GM19455 (cell line): ENCODE results near the gene CREB3.

Experiments
- ATAC-seq: cut with Tn5 transposase; IDR thresholded peaks from one replicate; pipeline ENCODE4 v1.9.1; 2021; ENCODE audit not compliant: unreplicated experiment

The CREB3 gene

DNA sequence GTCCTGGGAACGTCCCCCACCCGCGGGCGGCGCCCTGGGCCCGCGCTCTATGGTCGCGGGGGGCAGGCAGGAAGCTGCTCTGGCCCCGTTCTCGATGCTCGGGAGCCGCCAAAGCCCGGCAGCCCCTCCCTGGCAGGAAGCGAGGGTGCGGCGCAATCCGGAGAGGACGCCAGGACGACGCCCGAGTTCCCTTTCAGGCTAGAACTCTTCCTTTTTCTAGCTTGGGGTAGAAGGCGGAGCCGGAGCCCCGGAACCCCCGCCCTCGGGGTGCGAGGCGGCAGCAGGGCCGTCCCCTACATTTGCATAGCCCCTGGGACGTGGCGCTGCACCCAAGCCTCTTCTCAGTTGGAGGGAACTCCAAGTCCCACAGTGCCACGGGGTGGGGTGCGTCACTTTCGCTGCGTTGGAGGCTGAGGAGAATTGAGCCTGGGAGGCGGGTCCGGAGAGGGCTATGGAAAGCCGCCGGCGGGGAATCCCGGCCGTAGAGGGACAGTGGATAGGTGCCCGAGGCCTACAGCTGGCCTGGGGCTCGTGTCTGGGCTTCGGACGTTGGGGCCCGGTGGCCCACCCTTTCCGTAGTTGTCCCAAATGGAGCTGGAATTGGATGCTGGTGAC, at the start of gene CREB3, which contains the start of gene TLN1:
Gene CREB3, plus strand, starts transcription at position 482 of the 615 bp plus-strand sequence. Its CDS starts 107 bp downstream, at position 589.
Gene TLN1, minus strand, starts transcription at position 11 of the 615 bp plus-strand sequence. CDS start 6,501 bp downstream, outside the sequence.
- ATAC-seq: peak; percentile 83

DNA sequence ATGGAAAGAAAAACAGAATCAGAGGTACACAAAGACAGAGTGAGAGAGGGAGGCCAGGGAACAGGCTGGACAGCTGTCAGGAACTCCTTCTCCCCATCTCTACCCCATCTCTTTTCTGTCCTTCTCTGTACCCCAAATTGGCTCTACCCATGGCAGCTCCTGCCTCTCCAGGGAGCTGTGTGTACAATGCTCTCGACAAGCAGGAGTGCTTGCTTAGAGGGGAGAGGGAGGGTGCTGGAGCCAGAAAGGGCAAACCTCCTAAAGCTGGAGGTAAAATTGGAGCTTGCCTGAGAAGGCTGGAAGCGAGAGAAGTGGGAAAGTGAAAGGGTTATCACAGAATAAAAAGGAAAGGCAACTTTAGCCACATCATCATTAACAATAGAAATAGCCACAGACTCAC, 49.1 kb upstream of the CREB3 start:
- no peak for ATAC-seq

GRCh38 chr9:35684921-35685320, 47.5 kb upstream of the CREB3 start:
- ATAC-seq: no peak

- ATAC-seq: no peak
These were observed 47.0 kb upstream of the CREB3 start for GRCh38 chr9:35685506-35685905.

DNA sequence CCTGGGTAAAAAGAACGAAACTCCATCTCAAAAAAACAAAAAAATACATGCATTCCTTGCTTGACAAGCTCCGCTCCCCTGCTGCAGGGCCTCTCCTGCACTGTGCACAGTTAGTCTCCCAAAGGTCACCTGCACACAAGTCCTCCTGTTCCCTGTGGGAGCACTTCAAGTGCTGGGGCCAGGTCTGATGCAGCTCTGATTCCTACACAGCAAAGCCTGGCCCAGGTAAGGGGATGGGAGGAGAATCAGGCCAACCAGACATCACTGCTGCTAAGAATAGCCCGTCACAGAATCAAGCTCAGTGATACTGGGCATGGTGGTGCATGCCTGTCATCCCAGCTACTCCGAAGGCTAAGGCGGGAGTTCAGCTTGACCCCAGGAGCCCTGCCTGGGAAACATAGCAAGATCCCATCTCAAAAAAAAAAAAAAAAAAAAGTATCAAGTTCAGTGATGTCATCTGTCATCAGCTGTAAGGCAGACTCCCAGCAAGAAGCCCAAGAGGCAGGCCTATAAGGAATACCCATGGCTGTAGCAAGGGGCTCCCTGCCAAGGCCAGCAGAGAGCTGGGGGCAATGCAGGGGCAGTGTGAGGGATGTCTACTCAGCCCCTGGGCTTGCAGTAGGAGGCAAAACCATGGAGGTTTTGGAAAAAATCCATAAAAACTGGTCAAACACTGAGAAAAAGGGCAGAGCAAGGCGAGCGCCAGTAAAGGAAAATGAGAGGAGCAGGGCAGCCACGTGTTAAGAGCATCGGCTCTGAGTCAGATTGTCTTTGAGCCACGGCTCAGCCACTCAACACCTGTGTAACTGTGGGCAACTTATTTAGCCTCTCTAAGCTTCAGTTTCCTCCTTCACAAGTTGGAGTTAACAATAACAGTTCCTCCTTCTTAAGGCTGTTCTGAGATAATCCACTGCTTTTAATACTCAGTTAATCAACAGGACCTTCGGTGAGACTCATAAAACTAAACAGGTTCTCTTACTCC, 46.0 kb upstream of the CREB3 start:
- ATAC-seq: no peak

DNA sequence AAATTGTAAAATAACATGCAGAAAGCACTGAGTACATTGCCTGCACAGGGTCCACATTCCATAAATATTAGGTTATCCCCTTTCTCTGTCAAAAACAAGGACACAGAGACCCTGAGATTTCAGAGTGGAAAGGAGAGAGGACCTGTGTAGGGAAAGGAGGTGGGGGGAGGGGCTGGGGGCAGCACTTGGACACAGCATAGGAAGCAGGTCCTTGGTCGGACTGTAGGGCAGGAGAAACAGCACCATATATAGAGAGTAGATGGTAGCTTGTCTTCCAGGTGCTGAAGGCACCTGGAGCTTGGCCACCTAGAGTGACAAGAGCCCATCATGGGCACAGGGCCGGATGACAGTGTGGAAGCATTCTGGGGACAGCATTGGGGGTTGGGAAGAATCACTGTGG, 45.2 kb upstream of the CREB3 start:
- no peak for ATAC-seq

DNA sequence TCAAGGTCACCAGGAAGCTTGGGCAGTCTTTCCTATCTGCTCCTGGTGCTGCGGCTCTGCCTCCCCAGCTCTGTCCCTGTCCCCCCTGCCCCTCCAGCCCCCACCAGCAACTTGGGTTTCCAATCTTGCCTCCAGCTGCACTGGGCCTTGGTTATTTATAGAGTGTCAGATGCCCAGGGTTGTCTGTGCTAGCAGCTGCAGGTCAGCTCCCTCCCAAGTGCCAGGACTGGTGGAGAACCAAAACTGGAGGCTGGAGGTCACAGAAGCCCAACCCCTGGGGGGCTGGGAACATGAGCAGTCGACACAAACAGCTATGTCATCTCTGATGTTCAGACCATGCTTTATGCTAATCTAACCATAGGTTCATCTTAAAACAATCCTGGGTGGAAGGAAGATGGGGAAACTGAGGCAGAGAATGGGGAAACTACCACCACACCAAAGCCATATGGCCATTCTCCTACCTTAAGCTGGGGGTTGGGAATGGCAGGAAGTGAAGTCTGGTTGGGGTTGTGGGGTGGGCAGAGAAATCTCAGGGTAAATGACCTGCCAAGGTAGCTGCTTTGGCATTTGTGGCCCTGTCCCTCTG, 44.4 kb upstream of the CREB3 start:
- ATAC-seq: no peak

DNA sequence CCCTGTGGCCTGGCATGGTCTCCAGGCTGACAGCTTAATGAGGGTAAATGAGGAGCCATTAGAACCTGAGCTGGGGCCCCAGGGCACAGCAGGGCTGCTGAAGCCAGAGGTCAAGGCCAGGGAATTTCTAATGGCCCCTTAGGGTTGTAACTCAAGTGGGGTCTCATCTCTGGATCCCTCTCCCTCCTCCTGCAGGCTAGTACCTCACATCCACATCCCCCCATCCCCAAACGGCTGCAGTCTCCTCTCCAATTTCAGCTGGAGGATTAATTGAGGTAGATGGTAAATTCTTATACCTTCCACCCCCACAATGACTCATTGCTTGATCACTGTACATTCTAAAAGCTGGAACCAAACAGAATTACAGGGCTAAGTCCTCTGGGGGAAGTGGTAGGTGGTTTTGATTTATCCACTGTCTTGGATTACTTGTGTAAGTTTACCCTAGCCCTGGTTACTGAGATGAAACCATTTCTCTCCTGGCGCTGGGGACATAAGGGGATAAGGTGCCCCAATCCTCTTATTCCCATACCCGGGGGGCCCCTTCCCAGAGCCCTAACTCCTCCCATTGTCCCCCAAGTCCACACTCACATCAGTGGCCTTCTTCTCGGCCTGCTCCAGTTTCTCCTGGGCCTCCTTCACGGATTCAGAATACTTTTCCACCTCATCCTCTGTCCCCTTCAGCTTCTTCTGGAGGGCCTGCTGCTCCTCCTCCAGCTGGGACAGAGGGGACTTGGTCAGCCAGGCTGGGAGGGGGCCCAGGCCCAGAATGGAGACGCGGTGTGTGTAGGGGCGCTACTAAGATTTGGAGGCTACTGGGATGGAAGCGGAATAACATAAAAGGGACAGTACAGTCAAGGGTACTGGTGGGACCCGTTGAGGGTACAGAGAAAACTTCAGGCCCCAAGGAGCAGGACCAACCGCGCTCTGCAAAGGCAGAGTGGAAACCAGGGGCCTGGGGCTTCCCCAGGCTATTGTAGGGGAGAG, 43.6 kb upstream of the CREB3 start:
- ATAC-seq: no peak

DNA sequence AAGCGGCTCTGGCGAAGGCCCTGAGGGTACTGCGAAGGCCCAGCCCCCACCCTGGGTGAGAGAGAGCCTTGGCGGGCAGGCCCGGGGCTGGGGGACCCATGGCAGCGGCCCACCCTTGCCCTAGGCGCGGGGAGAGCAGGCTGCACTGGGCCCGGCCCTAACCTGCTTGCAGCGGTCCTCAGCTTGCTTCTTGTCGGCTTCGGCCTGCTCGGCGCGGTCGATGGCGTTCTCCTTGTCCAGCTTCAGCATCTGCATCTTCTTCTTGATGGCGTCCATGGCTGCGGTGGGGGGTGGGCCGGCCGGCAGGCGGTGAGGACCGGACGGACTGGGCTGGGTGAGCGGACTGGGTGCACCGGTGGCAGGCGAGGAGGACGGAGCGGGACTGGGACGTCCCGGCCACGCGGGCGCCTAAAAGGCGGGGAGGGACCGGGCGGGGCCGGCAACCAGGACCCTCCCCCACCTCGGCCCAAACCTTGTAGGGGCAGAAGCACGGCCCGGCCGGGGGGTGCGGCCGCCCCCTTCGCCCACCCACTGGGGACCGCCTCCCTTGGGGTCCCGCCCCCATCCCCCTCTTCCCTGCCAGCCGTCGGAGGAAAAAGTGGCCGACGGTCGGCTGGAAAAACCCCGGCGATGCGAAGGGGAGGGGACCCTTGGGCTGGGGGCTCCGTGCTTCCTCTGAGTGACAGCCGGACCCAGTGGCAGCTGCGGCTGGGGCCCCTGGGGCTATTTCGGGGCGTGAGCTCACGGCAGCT, 42.7 kb upstream of the CREB3 start, which contains the start of gene TPM2:
Gene TPM2, minus strand, starts transcription at position 384 of the 752 bp plus-strand sequence. Its CDS starts 108 bp downstream, at position 276.
- ATAC-seq: no peak

DNA sequence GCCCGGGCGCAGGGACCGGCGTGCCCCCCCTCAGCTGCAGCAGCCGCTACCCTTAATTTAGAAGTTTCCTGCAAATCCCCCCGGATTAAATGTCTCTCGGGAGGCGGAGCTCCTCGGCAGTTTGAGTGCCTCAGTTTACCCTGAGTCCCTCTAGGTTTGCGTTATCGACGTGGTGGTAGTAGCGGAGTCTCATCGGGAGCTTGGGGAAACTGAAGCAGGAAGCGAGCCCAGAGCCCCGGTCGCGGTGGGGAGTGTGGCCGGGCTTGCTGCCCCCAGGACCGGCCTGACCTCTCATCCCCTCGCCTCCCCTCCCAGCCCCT, 42.2 kb upstream of the CREB3 start:
- ATAC-seq: no peak

DNA sequence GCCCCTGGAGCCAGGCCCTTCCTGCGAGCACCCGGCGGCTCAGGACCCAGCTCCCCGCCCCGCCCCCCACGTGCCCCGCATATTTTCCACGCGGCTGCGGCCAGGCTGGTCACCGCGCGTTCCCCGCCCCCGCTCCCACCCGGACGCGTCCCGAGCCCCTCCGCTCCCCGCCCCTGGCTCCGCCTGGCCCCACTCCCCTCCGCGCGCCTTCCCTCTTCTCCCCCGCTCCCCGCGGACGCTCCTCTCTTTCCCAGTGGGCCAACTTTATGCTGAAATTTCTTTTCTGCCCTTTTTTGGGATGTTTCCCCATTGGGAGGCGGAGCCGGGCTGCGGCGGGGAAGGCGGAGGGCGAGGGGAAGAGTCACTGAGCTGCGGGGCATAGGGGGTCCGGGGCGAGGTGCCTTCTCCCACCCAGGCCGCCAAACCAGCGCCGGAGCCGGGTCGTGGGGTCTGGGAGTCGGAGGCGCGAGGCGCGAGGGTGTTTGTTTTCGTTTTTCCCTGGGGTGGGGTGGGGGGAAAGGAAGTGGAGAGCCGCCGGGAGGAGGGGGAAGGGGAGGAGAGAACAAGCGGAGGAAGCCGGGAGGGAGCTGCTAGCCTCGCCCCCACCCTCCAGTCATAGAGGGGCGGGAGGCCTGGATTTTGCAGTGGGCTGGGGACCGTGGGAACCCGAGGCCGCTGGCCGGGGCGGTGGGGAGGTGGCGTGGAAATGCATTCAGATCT, 41.7 kb upstream of the CREB3 start:
- no peak for ATAC-seq

GRCh38 chr9:35691334-35691650, 41.2 kb upstream of the CREB3 start:
- ATAC-seq: no peak

DNA sequence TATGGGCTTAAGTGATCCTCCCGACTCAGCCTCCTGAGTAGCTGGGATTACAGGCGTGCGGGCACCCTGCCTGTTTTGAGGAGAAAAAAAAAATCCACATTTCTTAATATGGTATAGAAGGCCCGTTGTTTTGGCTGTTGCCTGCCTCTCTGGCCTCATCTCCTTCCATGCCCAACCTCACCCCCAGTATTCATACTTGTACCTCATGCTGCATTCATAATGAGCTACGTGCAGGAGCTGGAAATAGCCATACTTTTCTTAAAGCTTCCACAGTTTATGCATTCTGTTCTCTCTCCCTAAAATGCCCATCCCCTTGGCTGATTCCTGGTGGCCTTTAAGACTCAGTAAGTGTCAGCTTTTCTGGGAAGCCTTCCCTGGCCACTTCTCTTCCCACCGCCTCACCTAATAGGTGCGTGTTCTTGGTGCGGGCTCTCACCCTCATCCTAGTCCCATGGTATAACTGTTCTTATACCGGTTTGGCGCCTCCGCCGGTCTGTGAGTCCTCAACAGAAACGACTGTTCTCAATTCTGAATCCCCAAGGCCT, 40.6 kb upstream of the CREB3 start:
- ATAC-seq: no peak

- no peak for ATAC-seq
These were observed 36.5 kb upstream of the CREB3 start for GRCh38 chr9:35695943-35696401.

- no peak for ATAC-seq
These were observed 35.8 kb upstream of the CREB3 start for GRCh38 chr9:35696520-35697215.

GRCh38 chr9:35697486-35697885, 35.0 kb upstream of the CREB3 start:
- ATAC-seq: no peak

GRCh38 chr9:35698231-35698630, 34.2 kb upstream of the CREB3 start:
- ATAC-seq: no peak

- no peak for ATAC-seq
These were observed 32.4 kb upstream of the CREB3 start for GRCh38 chr9:35700031-35700430.
